Adrenal gland (tissue), 12 donors: ENCODE measurements around the gene WDFY4. TPM values are rescaled to one million over a fixed set of nuclear protein-coding genes. Genes with fewer than 3 reads are reported as not detected.
A peak's percentile ranks its signal among the peaks of the same experiment; 100 is the strongest.
"Not testable (repeated sequence)": the region's sequence is repeated elsewhere in the genome, so short reads cannot be mapped to it uniquely, and the experiment has no call there.

ENCODE experiments used
- DNase-seq, 7 donors: peaks; one replicate each; pipeline ENCODE4 v3.0.0-alpha.2; 2019 to 2020
- H3K27ac ChIP-seq, 5 donors: fragments of 200-600 bp; sonication (generic) in 4 of 5; 1 replicate in 3 of 5; 2 replicates in 2 of 5; pipeline versions ENCODE4 v1.5.1 to v1.8.0; 2016 to 2020; ENCODE audit warnings: mild to moderate bottlenecking in 1 of 5
- H3K27me3 ChIP-seq: fragments of 200-600 bp; 2 replicates; pipeline ENCODE4 v1.8.0; 2021
- H3K36me3 ChIP-seq, 2 donors: fragments of 200-600 bp; replicated peaks in 1 of 2; 1 replicate in 1 of 2; 2 replicates in 1 of 2; pipeline versions ENCODE4 v1.5.1 to v1.8.0; 2018 to 2022
- H3K4me1 ChIP-seq, 2 donors: fragments of 200-600 bp; replicated peaks in 1 of 2; 1 replicate in 1 of 2; 2 replicates in 1 of 2; pipeline versions ENCODE4 v1.5.1 to v1.8.0; 2018 to 2021
- H3K4me3 ChIP-seq, 4 donors: fragments of 200-600 bp; sonication (generic) in 3 of 4; one replicate each; pipeline ENCODE4 v1.5.1; 2016 to 2018
- H3K9me3 ChIP-seq, 3 donors: fragments of 200-600 bp; sonication (generic) in 1 of 3; replicated peaks in 1 of 3; 1 replicate in 2 of 3; 2 replicates in 1 of 3; pipeline versions ENCODE4 v1.5.1 to v1.8.0; 2016 to 2021
- CTCF ChIP-seq, 6 experiments: fragments of 450-650 bp in 4 of 6; fragments of 200-600 bp in 2 of 6; sonication (generic) in 1 of 6; IDR thresholded peaks; 1 replicate in 5 of 6; 2 replicates in 1 of 6; pipeline versions ENCODE4 v1.5.1 to v1.8.0; 2016 to 2021; ENCODE audit warnings: antibody characterized with exemption in 6 of 6, mild to moderate bottlenecking in 2 of 6, moderate library complexity in 1 of 6
- POLR2A ChIP-seq, 2 donors: fragments of 450-650 bp; IDR thresholded peaks; one replicate each; pipeline ENCODE4 v1.6.1; 2017; ENCODE audit warnings: antibody characterized with exemption in 2 of 2, mild to moderate bottlenecking in 2 of 2, moderate library complexity in 1 of 2
- WGBS, 4 donors: extraction: QIAGEN DNeasy Blood & Tissue Kit in 2 of 4; methylation state at CpG; one replicate each; pipeline versions ENCODE4 v1.1.5 to v1.1.7; 2013 to 2017; 5-methylcytosine and 5-hydroxymethylcytosine counted together
- intact Hi-C, 2 donors: fragments of 100-400 bp; cut with DNase I; formaldehyde crosslinking; loops; one replicate each; pipeline versions ENCODE4 v1.14.1 to v1.15.0; 2022 to 2023
- polyA plus RNA-seq, 3 donors: library from polyadenylated mRNA; stranded (reverse); fragments of 200-250 nt in 2 of 3; fragments of 350-450 nt in 1 of 3; fragmentation: Illumina TruSeq in 1 of 3; extraction: RNeasy Lipid Tissue Mini Kit (QIAGEN cat#74804) in 1 of 3; gene quantifications; one replicate each; pipeline ENCODE4 v1.2.3, GENCODE V29; 2013 to 2014
- total RNA-seq, 9 donors: library from RNA; depleted of rRNA in 4 of 9; stranded (reverse); fragments of >200 nt in 4 of 9; fragments of 120-200 nt in 1 of 9; fragmentation: NEBNext Ultra II Directional in 1 of 9; extraction: Animal tissue kit (Norgen Biotek cat#: 25700) in 1 of 9; gene quantifications; one replicate each; pipeline versions ENCODE4 v1.1.0 to v1.2.4, GENCODE V29; 2013 to 2023
- donor health status: healthy with polysubstance abuse.
- donor health status: Bipolar disorder and iron deficiency.
- donor health status: DM: yes; HTN: yes; CAD: no.
- donor health status: DM: no; HTN: no; CAD: no.
- donor health status: DM: no; HTN: no; CAD: no.
- donor health status: DM: yes; HTN: yes; CAD: no.

The WDFY4 gene
- total and polyA plus RNA-seq, 12 donors: 0.61 to 9.9 (median 5.7) TPM

DNA sequence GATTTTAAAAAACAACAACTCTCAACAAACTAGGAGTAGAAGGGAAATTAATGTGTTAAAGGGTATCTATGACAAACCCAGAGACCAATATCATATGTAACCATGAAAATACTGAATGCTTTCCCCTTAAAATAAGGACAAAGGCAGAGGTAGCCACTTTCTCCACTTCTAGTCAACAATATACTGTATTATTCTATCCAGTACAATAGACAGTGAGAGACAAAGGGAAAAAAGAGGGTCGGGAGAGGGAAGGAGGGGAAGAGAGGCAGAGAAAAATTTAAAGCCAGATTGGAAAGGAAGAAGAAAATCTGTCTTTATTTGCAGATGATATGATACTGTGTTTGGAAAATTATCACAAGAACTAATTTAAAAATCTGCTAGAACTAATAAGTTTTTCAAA, 39.1 kb upstream of the WDFY4 start:
- no peak for TF ChIP-seq CTCF (IDR thresholded peaks at IDR 0.05)
- TF ChIP-seq POLR2A (IDR thresholded peaks at IDR 0.05): no peak
- Histone ChIP-seq H3K27me3 (no peaks in the 10 kb centered on the region), H3K36me3 (no peaks in the 10 kb centered on the region), H3K4me1 (no peaks in the 10 kb centered on the region), H3K27ac (no peak overlapping the region), H3K4me3 (no peak overlapping the region), H3K9me3 (no peaks in the 10 kb centered on the region)
- intact Hi-C loops: no loop called here
- 65 to 76% (median 70%) methylated on average over 1 of the region's 1 CpG for WGBS, 4 donors
- no peak for DNase-seq

DNA sequence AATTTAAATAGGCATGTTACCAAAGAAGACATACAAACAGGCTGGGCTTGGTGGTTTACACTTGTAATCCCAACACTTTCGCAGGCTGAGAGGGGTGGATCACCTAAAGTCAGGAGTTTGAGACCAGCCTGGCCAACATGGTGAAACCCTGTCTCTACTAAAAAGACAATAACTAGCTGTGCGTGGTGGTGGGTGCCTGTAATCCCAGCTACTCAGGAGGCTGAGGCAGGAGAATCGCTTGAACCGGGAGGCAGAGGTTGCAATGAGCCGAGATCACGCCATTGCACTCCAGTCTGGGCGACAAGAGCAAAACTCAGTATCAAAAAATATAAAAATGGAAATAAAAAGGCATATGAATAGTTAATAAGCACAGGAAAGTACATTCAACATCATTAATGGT, 37.6 kb upstream of the WDFY4 start:
- H3K36me3 ChIP-seq, H3K27ac ChIP-seq, H3K9me3 ChIP-seq, H3K27me3 ChIP-seq, H3K4me1 ChIP-seq, intact Hi-C loops, H3K4me3 ChIP-seq: not testable (repeated sequence)
- peak in 1 of 7 donors; percentile 14 for DNase-seq
- 92 to 97% (median 95%) methylated on average over 7 of the region's 7 CpGs for WGBS, 4 donors

GRCh38 chr10:48648172-48648942, 36.3 kb upstream of the WDFY4 start:
- H3K9me3 ChIP-seq: no peaks in the 10 kb centered on the region
- peak in 1 of 7 donors; percentile 15 for DNase-seq
- no peak for TF ChIP-seq CTCF (IDR thresholded peaks at IDR 0.05)
- no peak for TF ChIP-seq POLR2A (IDR thresholded peaks at IDR 0.05)
- H3K27ac ChIP-seq: no peak overlapping the region
- no peaks in the 10 kb centered on the region for H3K36me3 ChIP-seq
- H3K27me3 ChIP-seq: no peaks in the 10 kb centered on the region
- intact Hi-C loops: no loop called here
- 78 to 85% (median 80%) methylated on average over 11 to 12 of the region's 12 CpGs for WGBS, 4 donors
- no peaks in the 10 kb centered on the region for H3K4me1 ChIP-seq
- no peak overlapping the region for H3K4me3 ChIP-seq

- H3K36me3 ChIP-seq: no peaks in the 10 kb centered on the region
- peak in 1 of 7 donors; percentile 43 for DNase-seq
- H3K27me3 ChIP-seq: no peaks in the 10 kb centered on the region
- no peaks in the 10 kb centered on the region for H3K4me1 ChIP-seq
- no peak for TF ChIP-seq POLR2A (IDR thresholded peaks at IDR 0.05)
- TF ChIP-seq CTCF (IDR thresholded peaks at IDR 0.05): no peak
- H3K27ac ChIP-seq: no peak overlapping the region
- H3K4me3 ChIP-seq: no peak overlapping the region
- 51 to 80% (median 77%) methylated on average over 4 to 7 of the region's 7 CpGs for WGBS, 4 donors
- no peaks in the 10 kb centered on the region for H3K9me3 ChIP-seq
- intact Hi-C loops: no loop called here
Measured at GRCh38 chr10:48649349-48649944, 35.2 kb upstream of the WDFY4 start.
